DMS53 treated with DMSO at 0.1 percent for 48 hours (cell line): ENCODE data around the gene COL4A1.

Experiments used
- DNase-seq: peaks from one replicate; lab custom pipeline; 2025; ENCODE audit not compliant: unreplicated experiment; lab: John Stamatoyannopoulos, UW

COL4A1 gene

GRCh38 chr13:110294622-110295021 lies 12.3 kb downstream of the COL4A1 start:
- DNase-seq, result no peak

DNA sequence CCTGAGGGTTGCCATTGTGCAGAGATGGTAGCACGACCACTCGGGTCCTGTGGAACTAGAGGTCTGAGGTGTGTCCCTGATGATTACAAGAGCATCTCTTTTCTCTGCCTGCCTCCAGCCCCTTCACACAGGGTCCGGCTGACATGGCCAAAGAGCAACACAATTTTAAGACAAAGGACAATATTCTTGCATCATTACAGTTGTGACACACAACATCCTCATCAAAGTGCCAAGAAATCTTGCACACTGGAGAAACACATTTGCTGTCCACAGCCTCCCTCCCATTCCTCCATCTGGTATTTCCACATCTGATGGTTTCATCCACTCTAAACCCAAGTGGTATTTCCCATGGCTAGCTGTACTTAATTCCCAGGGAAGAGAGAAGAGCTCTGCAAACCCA lies 12.8 kb downstream of the COL4A1 start:
- DNase-seq, result no peak

DNA sequence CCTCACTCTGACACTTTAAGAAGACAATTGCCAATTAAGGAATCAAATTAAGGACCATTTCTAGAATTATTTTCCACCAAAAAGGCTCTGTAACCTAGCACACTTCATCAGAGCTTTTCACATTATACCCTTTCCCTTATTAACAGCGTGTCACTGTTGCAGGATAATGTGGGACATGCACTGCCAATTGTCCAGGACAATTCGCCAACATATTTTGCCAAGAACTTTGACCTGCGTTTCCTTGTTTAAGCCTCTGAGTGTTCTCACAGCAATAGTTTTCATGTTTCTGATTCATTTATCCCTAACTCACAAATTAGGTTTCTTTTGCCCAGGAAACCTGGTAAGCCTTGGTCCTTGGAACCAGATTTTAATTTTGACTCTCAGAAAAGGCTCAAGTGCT lies 13.3 kb downstream of the COL4A1 start:
- DNase-seq, result no peak

DNA sequence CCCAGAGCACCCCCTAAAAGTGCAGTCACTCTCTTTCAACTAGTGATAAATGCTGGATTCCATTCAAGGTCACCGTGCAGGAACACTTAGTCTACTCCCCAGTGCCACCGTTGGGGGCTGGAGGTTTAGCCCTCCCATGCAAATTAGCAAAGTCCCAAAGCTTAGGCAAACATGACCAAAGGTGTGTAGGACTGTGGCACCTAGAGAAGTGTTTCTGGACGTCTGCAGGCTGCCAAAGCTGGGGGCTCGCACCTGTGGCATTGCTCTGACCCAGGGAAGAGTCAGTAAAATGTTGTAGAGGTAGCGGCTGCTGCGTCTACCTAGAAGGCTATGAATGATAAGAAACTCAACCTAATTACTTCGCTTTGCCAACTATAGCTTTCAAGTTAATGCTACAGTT lies 13.9 kb downstream of the COL4A1 start:
- DNase-seq, result no peak

- DNase-seq, result no peak
Observed at GRCh38 chr13:110291286-110291685, 15.7 kb downstream of the COL4A1 start.

- DNase-seq, result no peak
Observed at GRCh38 chr13:110290826-110291225, 16.1 kb downstream of the COL4A1 start.

DNA sequence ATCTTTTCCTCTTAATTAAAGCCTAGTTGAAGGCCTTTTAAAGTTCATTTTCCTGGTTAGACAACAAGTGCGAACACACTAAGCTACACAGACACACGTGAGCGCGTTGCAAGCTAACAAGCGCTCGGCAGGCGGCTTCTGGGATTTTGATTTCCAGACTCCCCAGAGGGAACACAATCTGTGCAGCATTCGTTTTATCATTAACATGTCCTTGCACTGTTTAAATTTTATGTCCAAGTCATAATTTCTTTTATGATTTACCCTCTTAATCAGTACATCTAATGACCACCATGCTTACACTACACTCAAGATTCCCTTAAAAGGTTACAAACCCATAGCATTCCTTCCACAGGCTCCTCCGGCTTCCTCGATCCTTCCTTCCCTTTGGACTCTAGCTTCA lies 16.8 kb downstream of the COL4A1 start:
- DNase-seq, result no peak

GRCh38 chr13:110289661-110290060 lies 17.3 kb downstream of the COL4A1 start:
- no peak for DNase-seq

GRCh38 chr13:110289174-110289573 lies 17.8 kb downstream of the COL4A1 start:
- DNase-seq, result no peak

DNA sequence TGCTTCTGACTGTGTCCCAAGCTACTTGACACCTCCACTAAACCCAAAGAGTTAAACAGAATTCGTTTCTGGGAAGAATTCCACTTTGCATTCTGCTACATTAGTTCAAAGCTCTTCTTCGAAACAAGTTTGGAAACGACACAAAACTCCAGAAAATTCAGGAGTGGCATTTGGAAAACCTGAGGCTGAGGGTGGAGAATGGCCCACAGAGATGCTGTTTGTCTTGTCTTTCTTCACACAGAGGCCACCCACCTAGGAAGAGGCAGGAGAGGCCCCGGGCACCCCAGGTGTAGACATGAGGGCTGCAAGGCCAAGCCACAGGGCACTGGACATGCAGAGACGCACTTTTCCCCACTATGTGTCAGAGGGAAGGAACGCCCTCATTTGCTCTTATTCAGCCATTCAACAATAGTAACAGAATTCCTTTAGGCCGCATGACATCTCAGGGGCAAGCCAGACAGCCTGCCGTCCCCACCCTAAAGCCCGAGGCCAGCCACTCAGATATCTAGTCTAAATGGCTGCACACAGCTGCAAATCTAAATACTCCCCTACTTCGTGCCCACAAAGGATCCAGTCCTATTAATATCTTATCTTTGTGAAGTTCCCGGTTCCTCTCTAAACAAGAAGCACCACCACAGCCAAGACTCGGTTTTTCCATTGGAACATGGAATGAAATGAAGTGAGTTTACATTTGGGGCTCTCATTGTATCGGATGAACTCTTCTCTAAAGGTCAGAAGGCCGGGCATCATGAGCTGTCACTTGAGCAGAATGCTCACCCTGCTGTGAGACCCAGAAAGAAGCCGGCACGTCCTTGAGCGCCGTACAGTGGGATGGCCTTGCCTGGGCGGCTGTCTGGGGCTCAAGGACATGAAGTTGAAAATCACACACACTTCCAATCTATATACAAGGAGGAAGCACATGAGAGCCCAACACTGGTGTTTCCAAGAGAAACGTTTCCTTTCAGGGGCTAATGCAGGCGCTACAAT lies 19.8 kb downstream of the COL4A1 start:
- DNase-seq, result no peak

- no peak for DNase-seq
Observed at GRCh38 chr13:110285991-110286832, 20.7 kb downstream of the COL4A1 start.

GRCh38 chr13:110284779-110285484 lies 22.0 kb downstream of the COL4A1 start:
- no peak for DNase-seq

- no peak for DNase-seq
Observed at GRCh38 chr13:110283736-110284517, 23.0 kb downstream of the COL4A1 start.

DNA sequence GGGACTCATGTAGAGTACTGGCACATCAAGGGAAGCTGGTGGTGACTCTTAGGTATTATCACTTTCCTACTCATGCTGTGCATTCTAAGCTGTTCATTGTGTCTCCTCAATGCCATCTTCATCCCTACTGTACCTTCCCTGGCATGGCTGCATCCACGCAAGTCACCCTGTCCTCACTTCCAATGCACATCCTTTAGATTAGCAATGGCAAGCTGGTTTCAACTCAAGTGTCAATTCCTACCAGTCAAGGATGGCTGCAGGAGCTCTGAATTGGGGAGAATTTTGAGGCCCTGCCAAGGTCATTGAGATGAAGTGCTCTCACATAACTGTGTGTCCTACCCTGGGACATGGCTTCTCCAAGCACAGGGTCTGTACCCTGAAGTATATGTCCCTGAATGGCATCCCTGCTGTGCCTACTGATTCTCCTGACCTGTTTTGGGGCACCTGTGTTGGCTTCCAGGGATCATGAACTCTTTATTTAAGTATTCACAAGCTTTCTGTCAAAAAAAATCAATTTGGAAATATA lies 24.6 kb downstream of the COL4A1 start:
- no peak for DNase-seq

DNA sequence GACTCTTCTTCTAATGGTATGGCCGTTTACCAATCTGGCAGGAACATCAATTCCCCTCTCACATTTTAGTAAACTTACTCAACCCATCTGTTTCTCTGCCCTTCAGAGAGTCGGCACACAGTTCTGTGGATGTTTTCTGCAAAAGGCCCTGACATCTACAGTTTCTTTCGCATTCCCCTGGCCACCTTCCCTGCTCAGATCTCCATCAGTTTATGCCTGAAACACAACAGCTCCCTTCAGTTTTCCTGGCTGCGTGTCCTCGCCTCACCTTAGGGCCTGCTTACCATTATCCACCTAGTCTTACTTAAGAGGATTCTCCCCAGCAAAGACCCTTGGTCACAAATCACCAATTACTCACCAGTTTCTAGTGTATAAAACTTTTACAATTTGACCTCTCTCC lies 25.2 kb downstream of the COL4A1 start:
- no peak for DNase-seq

GRCh38 chr13:110280985-110281688 lies 25.8 kb downstream of the COL4A1 start:
- no peak for DNase-seq

DNA sequence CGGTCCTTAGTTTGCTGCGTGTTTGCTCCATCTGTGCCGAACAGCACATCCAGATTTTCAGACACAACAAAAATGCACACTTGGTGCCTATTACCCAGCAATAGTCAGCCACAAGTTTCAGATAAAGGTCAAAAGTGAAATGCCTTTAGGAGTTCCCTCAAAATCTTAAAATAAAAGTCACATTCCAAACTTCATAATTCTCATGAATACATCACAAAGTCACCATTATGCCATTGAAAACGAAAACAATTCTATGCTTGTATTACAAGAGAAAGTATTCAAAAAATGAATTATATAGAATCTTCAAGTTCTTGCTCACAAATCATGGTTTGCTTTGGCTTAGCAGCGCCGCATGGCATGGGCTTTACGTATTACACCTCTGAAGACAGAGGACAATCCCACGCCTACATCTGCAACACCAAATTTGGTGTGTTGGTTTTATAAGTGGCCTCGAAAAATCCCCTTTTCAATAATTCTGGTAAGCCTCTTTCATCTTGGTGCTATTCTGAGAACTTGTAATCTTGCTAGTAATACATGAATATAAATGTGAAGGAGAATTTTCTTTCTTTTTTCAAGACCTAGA lies 26.6 kb downstream of the COL4A1 start:
- no peak for DNase-seq

GRCh38 chr13:110279684-110280083 lies 27.3 kb downstream of the COL4A1 start:
- no peak for DNase-seq

DNA sequence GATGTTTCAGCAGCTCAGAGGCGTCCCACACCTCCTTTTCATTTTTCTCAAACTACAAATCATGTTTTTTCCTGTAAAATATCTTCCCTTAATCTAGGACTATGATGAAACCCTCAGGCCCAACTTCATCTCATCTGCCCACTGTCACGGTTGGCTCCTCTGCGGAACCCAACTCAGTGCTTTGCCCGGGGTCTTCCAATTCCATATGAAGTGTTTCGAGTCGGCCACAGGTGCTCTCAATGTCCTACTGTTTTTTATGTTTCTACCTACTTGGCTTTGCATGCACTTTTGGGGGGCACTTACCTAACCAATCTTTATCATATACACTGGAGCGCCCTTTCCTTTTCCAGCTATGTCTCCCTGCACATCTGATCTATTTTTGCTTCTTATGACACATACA lies 28.1 kb downstream of the COL4A1 start:
- DNase-seq, result no peak
